Fibroblast of skin of abdomen (primary cell): ENCODE data around the gene TRAF1. TPM values are rescaled to one million over a fixed set of nuclear protein-coding genes. Genes with fewer than 3 reads are reported as not detected.
A peak's percentile ranks its signal among the peaks of the same experiment; 100 is the strongest.
"Not testable (repeated sequence)": the region's sequence is repeated elsewhere in the genome, so short reads cannot be mapped to it uniquely, and the experiment has no call there.

Experiments used
- DNase-seq: peaks from one replicate; pipeline ENCODE4 v3.0.0-alpha.2; 2013
- polyA plus RNA-seq, 2 experiments: library from polyadenylated mRNA; unstranded; fragments of 120-200 nt; gene quantifications; one replicate each; pipeline ENCODE4 v1.2.1, GENCODE V29; 2013; ENCODE audit not compliant: insufficient read length in 2 of 2

The TRAF1 gene, protein sequence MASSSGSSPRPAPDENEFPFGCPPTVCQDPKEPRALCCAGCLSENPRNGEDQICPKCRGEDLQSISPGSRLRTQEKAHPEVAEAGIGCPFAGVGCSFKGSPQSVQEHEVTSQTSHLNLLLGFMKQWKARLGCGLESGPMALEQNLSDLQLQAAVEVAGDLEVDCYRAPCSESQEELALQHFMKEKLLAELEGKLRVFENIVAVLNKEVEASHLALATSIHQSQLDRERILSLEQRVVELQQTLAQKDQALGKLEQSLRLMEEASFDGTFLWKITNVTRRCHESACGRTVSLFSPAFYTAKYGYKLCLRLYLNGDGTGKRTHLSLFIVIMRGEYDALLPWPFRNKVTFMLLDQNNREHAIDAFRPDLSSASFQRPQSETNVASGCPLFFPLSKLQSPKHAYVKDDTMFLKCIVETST
- 1.3 TPM for polyA plus RNA-seq (2013, experiment 1 of 2; ENCODE audit: insufficient read length)
- polyA plus RNA-seq (2013, experiment 2 of 2; ENCODE audit: insufficient read length): 1.2 TPM

DNA sequence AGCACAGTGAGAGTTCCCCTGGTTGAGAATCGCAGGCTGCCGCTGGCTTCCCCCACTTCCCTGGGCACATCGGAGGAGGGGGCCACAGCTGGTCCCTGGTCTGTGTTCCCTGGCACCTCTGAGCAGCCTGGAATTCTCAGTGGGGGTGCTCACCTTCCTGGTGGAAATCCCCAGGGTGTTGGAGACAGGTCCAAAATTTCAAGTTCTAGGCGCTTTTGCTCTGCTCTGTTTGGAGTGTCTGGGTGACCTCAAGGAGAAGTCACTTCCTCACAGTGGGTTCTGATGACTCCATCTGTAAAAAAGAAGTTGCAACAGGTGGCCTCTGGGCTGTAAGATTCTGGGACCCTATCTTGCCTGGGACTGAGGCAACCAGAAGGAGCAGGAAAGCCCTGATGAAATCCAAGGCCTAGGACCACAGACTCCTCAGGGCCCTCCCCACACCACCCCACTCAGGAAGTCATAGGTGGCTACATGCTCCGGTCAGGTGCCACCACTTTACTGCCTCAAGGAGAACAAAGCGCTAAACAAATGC, at the start of gene TRAF1:
TSS of gene TRAF1 (minus strand) at position 400 of the 532 bp plus-strand sequence. CDS start 721 bp downstream, outside the sequence.
- DNase-seq: no peak

GRCh38 chr9:120974921-120975320, 48.3 kb upstream of the TRAF1 start:
- DNase-seq: no peak

DNA sequence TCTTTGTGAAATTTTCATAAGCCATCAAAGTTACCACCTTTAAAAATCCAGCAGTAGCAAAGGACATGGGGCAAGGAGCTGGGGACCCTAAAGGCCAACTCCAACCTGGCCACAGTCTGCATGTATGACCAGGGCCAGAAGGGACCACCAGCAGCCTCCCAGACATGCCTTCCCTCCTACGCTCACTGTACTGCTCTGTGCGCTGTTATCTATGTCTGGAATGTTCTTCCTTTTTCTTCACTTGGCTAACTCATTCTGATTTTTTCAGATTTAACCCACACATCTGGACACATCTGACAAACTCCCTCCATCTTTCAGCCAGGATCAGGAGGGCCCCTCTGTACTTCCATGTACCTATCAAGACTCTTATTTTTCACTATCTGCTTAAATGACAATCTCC, 47.6 kb upstream of the TRAF1 start:
- peak; percentile 6 for DNase-seq

GRCh38 chr9:120971938-120972337, 45.3 kb upstream of the TRAF1 start:
- DNase-seq: no peak

DNA sequence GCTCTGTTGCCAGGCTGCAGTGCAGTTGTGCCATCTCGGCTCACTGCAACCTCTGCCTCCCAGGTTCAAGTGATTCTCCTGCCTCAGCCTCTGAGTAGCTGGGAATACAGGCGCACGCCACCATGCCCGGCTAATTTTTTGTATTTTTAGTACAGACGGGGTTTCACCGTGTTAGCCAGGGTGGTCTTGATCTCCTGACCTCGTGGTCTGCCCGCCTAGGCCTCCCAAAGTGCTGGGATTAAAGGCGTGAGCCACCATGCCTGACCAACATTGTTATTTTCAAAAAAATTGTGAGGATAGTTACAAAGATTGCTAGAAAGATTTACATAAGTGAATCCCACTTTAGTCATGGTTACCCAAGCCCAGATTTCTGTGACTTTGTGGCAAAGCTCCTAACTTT, 44.9 kb upstream of the TRAF1 start:
- not testable (repeated sequence) for DNase-seq

GRCh38 chr9:120970244-120970643, 43.6 kb upstream of the TRAF1 start:
- peak; percentile 9 for DNase-seq

GRCh38 chr9:120966013-120966369, 39.4 kb upstream of the TRAF1 start:
- no peak for DNase-seq

GRCh38 chr9:120965344-120966012, 38.9 kb upstream of the TRAF1 start:
- DNase-seq: no peak

DNA sequence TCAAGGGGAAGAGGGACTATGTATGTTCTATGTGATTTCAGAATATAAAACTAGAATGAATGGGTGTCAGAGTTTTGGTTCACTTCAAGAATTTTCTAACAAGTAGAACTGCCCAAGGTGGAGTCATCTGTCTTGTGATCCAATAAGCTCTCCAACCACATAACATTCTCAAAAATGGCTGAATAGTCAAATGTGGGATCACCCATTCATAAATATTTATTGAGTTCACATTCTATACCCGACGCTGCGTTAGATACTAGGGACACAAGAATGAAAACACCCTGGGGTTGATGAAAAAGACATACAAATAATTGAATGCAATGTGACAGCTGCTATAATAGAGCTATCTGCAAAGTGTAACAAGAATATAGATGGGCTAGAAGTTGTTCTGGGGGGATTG, 35.3 kb upstream of the TRAF1 start:
- DNase-seq: no peak

GRCh38 chr9:120960001-120960400, 33.4 kb upstream of the TRAF1 start:
- DNase-seq: no peak

DNA sequence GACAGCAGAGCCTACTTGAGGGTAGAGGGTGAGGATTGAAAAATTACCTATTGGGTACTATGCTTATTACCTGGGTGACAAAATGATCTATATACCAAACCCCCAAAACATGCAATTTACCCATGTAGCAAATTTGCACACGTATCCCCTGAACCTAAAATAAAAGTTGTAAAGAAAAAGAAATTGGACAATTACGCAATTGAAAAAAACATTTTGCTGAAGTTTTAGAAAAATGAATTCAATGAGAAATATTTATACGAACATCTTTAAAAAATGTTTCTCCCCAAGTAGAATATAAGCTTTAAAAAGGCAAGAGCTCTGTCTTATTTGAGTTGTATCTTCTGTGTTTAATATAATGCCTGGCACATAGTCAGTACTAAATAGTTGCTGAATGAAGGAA, 30.3 kb upstream of the TRAF1 start:
- no peak for DNase-seq

GRCh38 chr9:120951960-120952618, 25.5 kb upstream of the TRAF1 start:
- DNase-seq: no peak

- no peak for DNase-seq
These were observed 24.1 kb upstream of the TRAF1 start for GRCh38 chr9:120950421-120951388.

- DNase-seq: no peak
These were observed 22.7 kb upstream of the TRAF1 start for GRCh38 chr9:120949290-120949689.

DNA sequence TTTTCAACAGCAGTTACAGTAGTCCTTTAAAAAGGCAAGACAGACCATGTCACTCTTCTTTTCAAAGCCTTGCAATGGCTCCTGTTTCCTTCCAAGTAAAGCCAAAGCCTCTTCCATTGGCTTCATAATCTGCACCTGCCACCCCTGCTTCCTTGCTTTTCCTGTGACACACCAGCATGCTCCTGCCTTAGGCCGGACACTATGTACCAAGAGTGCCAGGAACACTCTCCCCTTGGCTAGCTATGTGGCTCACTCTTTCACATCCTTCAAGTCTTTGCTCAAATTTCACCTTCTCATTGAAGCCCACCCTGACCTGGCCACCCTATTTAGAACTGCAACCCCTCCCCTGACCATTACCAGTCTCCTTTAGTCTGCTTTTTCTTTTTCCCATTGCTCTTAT, 22.2 kb upstream of the TRAF1 start:
- DNase-seq: no peak

DNA sequence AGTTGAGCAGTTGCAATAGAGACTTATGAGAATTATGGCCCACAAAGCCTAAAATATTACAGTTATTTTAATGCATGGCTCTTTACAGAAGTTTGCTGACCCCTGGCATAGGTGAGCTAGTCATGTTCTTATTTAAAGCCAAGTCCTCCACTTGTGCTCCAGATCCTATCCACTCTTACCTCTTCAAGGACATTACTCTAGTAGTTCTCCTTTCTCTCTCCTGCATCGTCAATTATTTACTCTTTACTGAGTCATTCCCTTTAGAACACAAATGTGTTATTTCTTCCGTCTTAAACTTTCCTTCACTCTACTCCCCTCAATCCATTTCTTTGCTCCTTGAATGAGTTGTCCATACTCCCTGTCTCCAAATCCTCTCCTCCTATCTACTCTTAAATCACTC, 20.6 kb upstream of the TRAF1 start:
- no peak for DNase-seq

DNA sequence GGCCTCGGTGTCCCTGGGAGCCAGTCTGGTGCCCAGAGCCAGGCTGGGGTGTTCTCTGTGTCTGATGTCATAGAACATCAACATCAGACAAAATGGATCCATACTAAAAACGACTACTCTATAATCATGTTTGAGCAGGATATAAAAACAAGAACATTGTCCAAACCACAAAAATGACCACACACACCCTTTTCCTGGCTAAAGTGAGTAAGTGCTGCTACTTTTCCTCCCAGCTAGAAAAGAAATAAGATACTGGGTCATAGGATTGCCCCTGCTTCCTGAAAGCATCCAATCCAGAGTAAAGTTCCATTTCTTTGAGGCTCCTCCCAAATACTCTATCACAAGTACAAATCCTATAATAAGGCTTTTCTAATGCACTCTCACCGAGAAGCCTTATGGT, 19.7 kb upstream of the TRAF1 start:
- DNase-seq: peak; percentile 23

DNA sequence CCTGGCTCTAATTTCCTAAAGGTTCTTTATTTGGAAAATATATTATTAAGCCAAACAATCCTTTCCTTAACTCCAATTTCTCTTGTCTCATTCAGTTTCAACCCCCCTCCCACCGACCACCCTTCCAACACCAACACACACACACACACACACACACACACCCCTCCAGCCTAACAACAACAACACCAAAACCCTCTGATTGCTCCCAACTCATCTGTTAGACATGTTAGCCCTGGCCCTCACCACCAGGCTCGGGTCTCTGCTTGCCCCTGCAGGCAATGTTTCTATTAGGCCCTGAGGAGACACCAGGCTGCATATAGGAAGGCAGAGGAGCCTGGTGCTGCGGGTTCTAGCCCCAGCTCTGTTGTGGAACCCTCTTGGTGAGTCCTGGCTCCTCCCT, 18.4 kb upstream of the TRAF1 start:
- no peak for DNase-seq

- no peak for DNase-seq
These were observed 17.8 kb upstream of the TRAF1 start for GRCh38 chr9:120944434-120944843.

GRCh38 chr9:120942186-120943001, 15.8 kb upstream of the TRAF1 start:
- DNase-seq: no peak
